ENCODE results near the gene CMBL.

GRCh38 chr5:10283927-10284635, 23.6 kb downstream of the CMBL start:
- TF ChIP-seq TEAD4 (IDR thresholded peaks at IDR 0.05) = no peak
- no peak for TF ChIP-seq REST (IDR thresholded peaks at IDR 0.05; ENCODE audit: low read depth)
- TF ChIP-seq TCF12 (IDR thresholded peaks at IDR 0.05; ENCODE audit: low read depth) = no peak
